ENCODE data around the gene TBCA.
A peak's percentile ranks its signal among the peaks of the same experiment; 100 is the strongest.
"Not testable (repeated sequence)": the region's sequence is repeated elsewhere in the genome, so short reads cannot be mapped to it uniquely, and the experiment has no call there.

Gene TBCA

DNA sequence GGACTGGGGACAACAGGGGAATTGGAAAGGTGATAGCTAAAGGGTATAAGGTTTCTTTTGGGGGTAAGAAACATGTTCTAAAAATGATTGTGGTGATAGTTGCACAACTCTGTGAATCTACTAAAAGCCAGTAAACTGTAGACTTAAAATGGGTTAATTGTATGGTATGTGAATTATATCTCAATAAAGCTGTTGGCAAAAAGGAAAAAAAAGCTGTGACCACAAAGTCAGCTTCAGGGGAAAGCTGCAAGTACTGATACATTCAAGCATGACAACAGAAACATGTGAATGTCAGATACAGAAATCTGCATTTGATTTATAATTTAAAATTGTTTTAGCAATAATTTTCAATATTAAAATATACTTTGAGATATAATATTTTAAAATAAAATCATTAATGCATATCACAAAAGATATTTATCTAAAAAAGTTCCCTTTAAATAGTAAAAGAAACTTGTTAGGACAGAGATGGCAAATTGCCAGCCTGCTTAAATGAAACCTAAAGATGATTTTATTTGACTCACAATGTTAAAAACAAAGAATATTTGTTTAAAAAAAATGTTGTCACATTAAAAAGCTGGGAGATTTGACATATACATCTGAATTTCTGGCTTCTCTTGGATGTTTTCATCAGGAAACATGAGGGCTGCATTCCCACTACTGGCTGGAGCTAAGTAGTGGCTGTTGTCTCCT lies 66.0 kb downstream of the TBCA start:
- DNase-seq = no peak

DNA sequence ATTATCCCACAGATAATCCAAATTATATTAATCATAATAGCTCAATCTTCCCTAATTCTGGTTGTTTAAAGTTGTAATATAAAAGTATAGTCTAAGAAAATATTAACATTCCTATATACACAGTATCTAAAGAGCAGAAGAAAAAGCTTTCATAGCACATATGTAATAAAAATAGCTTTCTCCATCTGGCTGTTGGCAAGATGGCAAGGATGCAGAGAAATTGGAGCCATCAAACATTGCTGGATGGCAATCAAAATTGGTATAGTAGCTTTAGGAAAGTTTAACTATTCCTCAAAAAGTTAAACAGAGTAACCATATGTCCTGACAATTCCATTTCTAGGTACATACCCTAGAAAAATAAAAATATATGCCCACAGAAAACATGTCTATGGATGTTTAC lies 66.8 kb downstream of the TBCA start:
- peak in 2 of 58 donors; percentile 0 to 4 for DNase-seq

DNA sequence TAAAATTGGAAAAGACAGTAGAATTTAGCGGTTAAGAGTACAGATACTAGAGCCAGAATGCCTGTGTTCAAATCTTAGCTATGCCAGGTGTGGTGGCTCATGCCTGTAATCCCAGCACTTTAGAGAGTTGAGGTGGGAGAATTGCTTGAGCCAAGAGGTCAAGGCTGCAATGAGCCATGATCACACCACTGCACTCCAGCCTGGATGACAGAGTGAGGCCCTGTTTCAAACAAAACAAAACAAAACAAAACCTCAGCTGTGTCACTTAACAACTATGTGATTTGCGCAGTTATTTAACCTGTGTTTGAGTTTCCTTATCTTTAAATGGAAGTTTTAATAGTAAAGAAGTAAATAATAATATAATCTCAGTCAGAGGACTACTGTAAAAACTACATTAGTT lies 68.3 kb downstream of the TBCA start:
- no peak for DNase-seq

DNA sequence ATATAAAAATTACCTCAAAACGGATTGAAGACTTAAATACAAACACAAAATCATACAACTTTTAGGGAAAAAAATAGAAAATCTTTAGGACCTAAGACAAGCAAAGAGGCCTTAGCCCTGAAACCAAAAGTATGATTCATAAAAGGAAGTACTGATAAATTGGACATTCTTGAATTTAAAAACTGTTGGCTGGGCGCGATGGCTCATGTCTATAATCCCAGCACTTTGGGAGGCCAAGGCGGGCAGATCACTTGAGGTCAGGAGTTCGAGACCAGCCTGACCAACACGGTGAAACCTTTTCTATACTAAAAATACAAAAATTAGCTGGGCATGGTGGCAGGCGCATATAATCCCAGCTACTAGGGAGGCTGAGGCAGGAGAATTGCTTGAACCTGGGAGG lies 76.6 kb downstream of the TBCA start:
- not testable (repeated sequence) for DNase-seq

DNA sequence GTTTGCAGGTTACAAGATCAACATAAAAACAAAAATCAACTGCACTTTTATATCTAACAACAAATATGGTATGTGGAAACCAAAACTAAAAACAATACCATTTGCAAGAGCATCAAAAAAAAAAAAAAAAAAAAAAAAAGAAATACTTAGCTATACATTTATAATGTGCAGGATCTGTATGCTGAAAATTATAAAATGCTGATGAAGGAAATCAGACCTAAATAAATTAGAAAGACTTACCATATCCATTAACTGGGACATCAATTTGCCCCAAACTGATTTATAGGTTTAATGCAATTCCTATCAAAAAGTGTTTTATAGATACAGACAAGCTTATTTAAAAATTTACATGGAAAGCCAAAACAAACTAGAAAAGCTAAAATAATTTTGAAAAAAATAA lies 77.2 kb downstream of the TBCA start:
- no peak for DNase-seq

DNA sequence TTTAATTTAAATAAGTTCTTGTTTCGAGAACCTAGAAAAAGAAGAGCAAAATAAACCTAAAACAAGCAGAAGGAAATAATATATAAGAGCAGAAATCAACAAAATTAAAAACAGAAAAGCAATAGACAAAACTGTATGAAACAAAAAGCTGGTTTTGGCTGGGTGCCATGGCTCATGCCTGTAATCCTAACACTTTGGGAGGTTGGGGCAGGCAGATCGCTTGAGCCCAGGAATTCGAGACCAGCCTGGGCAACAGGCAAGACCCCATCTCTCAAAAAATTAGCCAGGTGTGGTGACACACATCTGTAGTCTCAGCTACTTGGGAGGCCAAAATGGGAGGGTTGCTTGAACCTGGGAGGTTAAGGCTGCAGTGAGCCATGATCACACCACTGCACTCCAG lies 78.4 kb downstream of the TBCA start:
- peak in 1 of 58 donors; percentile 1 for DNase-seq

DNA sequence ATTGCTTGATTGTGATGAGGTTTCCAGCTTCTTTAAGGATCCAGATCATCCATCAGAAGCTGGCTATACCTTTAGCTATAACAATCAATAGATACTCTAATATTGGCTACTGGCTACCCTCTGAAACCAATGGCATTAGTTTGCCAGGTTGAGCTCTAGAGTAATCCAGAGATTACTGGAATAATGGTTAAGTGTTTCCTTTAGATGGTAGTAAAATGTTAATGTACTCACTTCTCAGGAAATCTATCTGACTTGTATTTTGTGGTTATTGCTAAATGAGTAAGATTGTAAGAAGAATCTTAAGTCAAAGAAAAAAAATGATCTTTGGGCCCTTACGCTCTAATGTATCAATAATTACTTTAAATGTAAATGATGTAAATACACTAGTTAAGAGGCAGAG lies 80.0 kb downstream of the TBCA start:
- no peak for DNase-seq

DNA sequence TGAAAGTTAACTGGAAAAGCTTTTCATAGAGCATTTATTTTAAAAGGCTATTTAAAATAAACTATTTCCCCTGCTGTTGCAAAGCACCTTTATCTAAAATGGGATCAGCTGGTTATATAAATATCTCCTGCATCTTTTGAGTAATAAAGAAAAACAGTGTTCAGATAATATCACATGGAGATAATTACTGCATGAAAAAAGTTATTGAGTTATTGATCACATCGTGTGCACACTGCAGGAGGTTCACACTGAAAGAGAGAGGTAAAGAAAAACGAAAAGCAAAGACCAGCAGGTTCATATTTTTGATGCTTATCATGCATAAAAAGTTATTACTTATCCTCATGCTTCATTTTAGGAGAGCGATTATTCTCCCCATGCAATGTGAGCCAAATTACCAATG lies 82.2 kb downstream of the TBCA start:
- DNase-seq = no peak

DNA sequence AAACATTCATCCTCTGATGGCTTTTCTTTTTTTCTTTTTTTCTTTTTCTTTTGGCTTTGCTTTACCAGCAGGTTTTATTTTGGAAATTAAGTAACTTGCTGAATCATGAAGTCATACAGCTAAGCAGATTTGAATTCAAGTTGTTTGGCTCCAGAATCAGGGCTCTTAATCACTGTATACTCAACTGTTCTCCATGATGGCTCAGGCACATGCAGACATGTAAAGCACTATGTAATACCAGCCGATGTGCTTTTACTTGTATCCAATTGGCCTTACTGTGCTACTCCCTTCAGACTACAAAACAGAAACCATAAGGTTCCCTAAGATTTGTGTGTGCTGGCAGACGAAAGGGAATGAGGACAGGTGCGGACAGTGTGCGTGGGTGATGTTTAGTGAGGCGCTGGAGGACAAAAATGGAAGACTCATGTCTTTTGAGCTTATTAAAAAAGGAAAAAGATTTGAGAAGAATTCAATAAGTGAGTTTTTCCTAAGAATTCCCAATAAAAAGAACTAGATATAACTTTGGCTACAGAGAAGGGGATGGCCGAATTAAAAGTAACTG lies 92.9 kb downstream of the TBCA start:
- DNase-seq = peak in 22 of 58 donors; percentile 0 to 60 (median 5)

DNA sequence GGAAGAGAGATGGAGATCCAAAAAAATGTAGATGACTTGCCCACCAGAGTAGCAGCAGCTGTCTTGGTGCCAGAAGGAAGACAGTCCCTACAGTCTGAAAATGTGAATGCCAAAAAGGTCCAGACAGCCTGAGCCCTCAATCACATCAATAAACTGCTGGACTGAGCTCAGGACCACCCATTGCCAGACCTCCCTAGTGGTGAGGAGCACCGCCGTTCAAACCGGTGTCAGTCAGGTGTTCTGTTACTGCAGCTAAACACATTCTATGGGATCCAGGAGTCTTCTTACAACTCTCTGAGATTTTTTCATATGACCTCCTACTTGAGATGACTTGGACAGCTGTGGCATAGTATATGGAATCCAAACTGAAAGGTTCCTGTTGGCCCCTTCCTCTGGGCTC lies 105.6 kb downstream of the TBCA start:
- DNase-seq = no peak

DNA sequence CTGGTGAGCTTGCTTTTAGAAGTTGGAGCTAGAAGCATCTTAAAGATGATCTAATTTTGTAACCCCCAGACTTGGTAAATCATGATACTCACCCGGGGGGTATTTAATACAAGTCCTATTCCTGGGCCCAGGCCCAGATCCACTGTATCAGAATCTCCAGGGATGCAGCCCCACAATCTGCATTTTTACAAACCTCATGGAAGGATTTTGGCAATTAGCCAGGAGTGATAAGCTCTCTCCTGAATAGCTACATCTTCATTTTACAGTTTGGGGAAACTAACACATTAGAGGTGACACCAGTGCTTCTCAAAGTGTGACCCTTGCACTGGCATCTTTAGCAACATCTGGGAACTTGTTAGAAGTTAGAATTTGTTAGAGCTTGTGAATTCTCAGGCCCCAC lies 106.5 kb downstream of the TBCA start:
- no peak for DNase-seq

DNA sequence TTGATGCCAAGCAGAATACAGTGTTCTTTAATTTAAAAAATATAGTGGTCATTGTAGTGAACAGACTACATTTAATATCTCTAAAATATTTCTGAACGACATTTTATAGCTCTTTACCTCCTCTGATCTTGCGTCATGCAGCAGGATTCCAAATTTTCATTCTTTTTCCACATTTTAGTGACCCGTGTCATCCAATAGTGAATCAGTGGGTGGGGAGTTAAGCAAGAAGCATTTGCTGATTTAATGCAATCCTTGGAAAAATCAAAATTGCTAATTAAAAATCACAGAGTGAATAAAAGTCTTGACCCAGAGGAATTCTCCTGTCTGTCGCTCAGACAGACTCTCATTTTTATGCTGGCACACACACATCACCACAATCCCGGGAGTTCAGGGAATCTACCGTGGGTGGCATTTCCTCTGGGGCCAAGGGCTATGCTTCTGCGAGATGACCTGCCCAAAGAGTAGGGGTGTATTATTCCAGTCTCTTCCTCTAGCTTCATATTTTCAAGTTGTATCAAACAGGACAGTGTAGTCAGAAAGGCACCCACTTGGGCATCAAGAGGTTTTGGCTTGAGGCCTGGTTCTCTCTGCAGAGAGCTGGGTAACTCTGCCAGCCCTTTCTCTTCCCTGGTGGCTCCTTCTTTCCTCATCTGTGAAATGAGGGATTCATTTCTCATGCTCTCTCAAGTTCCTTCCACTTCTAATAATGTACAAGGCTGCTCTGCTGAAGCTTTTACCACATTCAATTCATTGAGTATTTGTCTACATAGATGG lies 112.9 kb downstream of the TBCA start:
- no peak for DNase-seq

DNA sequence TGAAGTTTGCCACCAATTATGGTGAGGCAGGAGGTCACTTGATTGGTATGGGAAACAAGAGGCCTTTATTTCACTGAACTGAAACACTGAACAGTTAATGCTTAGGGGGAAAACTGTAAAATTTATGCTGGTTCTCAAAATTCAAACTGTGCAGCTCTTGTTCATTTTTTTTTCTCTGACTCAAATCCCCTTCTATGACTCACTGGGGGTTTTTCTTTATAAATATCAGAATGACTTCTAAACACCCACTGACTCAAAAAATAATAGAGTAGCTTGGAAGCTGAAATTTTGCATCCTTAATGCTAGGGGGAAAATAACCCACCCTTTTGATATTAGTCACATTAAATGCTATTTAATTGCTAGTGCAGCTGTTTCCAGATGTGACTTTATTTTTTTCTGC lies 113.5 kb downstream of the TBCA start:
- no peak for DNase-seq

DNA sequence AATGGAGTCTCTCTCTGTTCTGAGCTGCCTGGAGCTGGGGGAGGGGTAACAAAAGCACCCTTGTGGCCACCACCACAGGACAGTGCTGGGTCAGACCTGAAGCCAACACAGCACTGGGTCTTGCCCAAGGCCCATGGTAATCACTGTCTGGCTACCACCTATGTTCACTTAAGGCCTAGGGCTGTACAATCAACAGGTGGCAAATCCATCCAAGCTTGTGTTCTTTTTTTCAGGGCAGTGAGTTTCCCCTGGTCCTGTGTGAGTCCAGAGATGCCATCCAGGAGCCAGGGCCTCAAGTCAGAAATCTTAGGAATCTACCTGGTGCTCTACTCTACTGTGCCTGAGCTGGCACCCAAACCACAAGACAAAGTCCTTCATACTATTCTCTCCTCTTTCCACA lies 117.5 kb downstream of the TBCA start:
- DNase-seq = no peak

DNA sequence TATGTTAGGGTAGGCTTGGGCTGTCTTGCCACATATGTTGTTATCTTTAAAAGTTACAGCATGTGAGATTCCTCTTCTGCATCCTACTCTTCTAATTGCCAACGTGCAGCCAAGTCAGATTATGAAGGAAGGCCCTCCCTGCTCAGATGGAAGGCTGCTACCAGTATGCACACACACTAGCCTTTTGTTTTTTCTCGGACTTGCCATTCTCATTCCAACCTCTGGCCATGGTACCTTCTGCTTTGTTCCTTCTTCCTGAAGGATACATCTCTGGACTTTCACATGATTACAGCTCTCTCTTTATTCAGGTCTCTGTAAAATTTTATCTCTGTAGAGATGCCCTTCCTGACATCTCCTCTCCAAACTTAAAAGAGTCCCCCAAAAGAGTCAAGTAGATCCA lies 124.8 kb downstream of the TBCA start:
- no peak for DNase-seq

DNA sequence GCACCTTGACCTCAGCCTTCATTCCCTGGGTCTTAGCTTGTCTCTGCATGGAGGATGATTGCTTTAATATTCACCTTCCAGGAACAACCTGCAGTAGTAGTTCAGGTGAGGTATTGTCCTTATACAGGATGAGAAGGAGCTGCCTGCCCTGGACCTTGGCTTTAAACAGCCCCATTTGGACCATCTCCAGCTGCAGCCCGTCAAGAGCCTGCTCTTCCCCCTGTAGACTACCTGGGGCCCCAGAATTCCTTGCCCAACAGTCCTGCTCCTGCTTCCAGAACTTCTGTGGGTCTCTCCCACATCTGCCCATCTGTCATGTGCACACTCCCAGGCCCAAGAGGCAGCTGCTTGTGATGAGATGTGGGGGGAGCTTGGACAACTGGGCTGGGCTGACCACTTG lies 125.5 kb downstream of the TBCA start:
- no peak for DNase-seq

DNA sequence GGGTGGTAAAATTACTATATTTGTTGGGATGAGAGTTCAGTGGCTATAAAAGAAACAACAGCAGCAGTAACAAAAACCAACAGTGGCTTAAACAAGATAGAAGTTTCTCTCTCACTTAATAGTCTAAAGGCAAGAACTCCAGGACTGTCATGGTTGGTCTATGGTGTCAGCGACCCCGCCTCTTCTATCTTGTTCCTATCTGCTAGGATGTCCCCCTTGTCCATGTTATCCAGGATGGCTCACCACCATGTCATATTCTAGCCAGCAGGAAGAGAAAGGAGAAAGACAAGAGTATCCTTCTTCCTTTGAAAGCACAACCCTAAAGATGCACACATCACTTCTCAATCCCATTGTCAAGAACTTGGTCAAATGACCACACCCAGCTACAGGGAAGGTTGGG lies 126.4 kb downstream of the TBCA start:
- no peak for DNase-seq

DNA sequence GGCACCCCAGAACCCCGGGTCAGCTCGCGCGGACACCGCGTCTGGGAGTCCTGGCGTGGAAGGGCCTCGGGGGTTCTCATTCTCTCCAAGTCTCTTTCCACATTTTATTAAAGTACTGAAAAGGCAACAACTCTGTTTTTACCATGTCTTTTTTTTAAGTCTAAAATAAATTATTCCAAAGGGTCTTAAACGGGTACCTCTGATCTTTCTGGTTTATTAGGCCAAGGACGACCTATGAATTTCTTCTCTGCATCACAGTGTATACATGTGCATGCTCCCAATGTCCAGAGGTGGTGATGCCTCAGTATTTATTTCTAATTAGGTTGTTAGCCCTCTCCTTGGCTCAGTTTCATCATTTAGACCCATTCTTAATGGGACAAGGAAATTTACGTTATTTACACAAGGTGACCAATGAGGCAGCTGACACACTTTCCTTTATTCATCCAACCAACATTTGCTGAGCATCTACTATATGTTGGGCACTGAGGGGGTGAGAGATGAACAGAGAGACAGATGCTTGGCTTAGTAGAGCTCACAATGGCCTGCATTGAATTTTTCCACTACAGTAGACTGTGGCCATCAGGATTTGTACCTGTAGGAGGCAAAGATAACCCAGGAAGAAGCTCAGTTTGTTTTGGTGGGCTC lies 130.0 kb downstream of the TBCA start:
- no peak for DNase-seq

DNA sequence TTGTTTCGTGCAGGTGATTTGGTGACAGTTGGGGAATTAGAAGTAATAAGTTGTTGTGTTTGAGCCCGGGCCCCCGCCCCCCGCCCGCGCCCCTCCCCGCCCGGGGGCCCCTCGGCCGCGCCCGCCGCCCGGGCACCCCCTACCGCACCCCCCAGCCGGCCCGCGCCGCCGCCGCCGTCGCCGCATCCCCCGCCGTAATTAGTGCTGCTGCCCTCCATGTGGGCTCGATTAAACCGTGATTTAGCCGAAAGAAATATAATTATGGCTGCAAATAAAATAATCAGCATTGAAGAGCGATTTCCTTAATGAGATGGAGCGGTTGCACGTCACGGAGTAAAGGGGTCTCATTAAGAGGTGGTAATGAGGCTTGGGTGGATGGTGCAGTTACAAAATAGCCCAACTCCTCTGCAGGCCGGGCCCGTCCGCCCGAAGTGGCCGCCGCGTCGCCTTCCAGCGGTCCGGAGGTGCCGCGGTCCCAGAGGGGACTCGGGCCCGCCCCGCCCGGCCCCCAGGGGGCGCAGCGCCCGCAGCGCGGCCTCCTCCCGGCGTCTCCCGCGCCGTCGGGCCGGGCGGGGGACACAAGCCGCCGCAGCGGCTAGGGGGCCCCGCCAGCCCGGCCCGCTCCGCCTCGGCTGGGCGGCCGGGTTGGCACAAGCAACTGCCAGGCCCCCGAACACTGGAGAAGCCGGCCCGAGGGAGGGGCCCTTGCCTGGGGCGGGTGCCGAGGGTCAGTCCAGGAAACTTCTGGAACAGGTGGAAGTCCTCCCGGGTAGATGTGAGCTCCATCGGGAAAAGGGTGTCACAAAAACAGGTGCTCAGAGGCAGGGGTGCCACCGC lies 130.8 kb downstream of the TBCA start:
- DNase-seq = peak in 6 of 58 donors; percentile 2 to 39 (median 23)

DNA sequence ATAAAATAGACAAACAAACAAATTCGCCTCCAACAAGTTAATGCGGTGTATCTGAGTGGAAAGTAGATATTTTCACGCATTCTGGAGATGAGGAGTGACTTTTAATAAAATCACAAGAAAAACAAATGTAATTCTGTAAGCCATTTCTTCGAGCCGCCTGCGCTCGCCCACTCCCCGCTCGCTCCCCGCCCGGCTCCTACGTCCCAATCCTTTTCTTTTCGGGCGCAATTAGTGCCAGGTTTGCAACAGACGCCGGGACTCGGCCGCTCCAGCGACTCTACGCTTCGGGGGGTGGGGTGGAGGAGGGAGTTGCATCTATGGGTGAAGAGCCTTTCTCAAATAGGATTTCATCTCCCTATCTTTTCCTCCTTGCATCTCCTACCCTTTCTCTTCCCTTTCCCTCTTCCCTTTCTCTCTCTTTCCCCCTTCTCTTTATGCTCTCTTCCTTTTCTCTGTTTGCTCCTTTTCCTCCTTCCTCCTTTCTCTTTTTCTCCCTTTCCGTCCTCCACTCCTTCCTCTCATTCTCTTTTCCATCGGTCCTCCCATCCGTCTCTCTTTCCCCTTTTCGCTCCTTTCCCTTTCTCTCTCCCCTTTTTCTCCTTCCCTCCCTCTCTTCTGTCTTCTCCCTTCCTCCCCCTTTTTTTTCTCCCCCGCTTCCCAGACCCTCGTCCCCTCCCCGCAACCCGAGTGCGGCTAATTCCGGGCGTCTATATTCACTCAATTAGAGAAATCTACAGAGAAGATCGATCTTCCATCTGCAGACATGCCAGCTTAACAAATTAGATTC lies 131.6 kb downstream of the TBCA start:
- DNase-seq = no peak
